Stimulated activated CD8-positive, alpha-beta memory T cell treated with anti-CD3 and anti-CD28 coated beads, Interleukin-15, amount 100 ng/mL, for 4 hours (primary cell): ENCODE data around the gene TMEM263.
A peak's percentile ranks its signal among the peaks of the same experiment; 100 is the strongest.

Source experiments
- DNase-seq, 2 donors: peaks; one replicate each; pipeline ENCODE4 v3.0.0-alpha.2; 2020; ENCODE audit warnings: low read depth in 2 of 2

The TMEM263 gene

DNA sequence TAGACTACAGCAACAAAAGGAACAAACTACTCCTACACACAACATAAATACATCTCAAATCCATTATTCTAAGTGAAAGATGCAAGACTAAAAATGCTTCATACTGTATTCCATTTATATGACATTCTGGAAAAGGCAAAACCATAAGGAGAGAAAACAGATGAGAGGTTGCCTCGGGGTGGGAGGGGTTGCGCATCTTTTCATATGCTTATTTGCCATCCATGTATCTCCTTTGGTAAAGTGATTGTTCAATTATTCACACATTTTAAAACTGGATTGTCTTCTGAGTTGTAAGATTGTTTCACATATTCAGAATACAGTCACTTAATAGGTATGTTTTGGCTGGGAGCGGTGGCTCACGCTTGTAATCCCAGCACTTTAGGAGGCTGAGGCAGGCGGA lies 5.1 kb upstream of the TMEM263 start:
- DNase-seq: no peak

DNA sequence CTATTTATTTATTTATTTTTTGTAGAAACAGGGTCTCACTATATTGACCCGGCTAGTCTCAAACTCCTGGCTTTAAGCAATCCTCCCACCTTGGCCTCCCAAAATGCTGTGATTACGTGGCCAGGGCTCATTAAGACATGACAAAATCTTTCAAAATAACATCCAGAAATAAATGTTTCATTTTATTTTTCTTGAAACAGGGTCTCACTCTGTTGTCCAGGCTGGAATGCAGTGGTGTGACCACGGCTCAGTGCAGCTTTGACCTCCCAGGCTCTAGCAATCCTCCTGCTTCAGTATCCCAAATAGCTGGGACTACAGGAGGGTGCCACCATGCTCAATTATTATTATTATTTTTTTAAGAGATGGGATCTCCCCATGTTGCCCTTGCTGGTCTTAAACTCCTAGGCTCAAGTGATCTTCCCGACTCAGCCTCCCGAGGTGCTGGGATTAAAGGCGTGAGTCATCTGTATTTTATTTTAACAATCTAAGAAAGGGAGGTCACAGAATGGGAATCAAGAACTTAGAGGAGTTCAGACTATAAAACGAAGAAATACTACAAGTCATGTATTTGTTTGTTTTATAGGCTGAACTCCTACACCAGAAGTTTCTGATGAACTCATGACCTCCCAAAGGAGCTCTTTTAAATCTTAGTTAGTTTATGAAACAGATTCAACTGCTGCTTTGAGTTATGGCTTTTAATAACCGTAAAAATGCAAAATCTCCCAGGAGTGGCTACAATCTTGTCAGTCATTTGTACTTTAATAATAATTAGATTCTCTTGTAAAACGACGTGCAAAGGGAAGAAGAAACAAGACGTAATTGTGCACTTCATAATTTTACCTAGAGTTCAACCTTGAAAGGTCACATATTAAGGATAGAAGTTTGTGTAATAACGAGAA lies 2.1 kb upstream of the TMEM263 start:
- no peak for DNase-seq

DNA sequence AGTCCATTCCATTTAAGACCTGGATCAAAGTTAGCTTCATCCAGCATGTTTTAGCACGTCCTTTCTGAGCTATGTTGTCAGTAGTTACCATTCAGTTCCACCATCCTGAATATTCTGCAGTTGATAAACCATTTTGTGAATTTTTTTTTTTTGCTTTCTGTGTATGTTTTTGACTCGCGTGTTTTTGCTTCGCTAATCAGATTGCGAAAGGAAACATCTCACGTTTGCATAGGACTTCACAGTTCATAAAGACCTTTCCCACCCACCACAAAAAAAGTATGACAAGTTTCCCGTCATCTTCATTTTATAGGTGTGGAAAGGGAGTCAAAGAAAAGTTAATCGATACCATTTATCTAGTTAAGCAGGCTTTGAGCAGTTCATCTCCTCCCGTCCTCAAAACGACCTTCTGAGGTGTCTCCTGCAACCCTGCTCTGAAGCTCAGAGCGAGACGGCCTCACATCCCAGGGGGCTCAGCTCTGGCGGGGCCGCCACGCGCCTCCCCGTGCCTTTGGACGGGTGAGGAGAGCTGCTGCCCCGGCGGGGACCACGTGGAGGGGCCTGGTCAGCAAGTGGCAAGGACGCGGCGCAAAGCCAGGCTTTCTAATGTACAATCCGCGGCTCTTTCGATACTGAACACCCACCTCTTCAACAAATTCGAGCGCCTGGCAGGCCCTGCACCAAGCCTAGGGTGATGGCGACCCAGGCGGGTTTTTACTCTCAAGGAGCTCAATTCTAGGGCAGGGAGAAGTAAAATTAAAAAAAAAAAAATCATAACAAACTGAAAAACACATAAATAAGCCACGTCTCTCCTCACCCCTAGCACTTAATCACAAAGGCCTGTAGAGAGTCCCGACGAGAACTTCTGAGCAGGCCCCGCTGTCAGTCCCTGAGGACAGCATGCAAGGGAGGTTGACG lies 988 bp upstream of the TMEM263 start:
- DNase-seq: no peak

DNA sequence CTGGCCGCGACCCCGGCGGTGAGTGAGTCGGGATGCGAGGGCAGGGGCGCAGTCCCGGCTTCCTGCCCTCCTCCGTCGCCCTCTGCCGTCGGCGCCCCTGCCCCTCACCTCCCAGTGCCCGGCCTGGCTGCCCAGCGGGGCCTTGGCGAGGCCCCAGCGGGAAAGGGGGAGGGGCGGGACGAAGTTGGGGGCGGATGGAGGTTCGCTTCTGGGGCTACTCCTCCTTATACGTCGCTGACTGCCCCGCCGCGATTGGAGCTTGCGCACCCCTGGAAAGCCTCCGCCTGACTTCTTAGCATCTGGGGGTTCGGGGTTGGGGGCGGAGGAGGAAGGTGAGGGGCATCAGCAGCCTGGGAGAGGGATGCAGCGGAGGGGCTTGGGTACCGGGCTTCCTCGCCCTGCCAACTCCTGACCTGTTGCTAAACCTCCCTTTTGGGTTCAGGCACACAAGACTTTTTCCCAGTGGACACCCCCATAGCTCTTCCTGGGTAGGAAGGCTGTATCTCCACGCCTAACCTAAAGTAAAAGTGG lies 406 bp downstream of the TMEM263 start:
- peak in 1 of 2 donors; percentile 27 for DNase-seq

DNA sequence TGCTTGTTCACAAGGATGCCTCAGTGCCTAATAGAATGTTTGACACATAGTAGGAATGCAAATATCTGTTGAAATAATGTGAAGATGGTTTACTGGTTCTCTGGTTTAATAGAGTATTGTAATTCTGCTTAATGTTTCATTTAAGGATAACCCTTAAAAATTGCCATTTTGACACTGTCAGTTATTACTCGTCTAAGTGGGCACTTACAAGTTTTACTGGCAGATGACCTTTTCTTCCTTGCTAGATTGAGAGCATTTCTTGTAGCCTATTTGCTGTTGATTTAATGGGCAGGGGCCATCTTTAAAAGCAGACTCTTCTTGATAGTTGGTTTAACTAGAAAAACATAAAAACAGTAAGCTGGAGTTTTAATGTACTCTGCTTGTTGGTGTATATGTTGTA lies 1.9 kb downstream of the TMEM263 start:
- no peak for DNase-seq

DNA sequence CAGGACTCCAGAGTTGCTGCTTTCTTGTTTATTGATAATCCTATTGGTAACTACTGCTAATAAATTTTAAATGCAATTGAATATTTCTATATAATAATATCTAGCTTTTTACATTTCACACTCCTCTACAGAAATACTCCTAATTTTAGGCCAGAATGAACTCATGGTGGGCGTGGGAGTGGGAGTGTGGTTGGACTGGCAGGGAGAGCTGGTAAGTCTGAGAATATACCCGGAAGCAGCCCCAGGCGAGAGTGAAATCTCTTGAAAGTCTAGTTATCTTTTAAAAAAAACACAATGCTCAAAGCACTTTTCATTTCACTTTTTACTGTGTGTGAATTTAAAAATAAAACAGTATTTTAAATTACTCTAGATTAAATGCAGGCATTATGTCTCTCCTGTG lies 4.7 kb downstream of the TMEM263 start:
- DNase-seq: no peak

DNA sequence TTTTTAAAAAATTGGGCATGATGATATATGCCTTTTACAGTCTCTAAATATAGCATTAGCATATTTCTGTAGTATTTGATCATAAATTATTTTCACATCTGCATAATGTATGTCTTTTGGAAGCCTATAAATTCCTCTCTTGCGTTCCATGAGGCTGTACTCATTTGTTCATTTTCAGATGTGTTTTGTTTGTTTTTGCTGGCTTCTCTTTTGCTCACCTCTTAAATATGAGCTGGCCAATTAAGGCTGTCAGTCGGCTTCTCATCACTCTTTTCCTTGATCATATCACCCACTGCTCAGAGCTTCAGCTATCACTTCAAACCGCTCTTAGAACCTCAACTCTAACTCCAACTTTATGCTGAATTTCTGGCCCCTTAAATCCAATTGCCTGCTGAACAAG lies 6.6 kb downstream of the TMEM263 start:
- DNase-seq: no peak

DNA sequence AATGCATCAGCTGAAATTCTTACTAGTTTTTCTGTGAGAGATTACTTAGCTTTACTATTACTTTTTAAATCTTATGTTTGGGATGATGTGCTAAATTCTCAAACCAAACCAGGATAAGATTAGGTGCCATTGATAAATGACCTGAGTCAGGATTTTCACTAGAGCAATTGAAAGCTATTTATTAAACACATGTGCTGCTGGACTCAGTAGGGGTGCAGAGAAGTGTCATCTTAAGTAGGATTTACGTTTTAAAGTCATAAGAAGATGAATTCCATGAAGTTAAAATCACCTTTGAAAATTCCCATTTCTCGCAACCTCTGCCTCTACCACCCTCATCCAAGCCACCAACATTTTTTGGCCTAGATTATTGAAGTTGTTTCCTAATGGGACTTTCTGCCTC lies 8.8 kb downstream of the TMEM263 start:
- no peak for DNase-seq

DNA sequence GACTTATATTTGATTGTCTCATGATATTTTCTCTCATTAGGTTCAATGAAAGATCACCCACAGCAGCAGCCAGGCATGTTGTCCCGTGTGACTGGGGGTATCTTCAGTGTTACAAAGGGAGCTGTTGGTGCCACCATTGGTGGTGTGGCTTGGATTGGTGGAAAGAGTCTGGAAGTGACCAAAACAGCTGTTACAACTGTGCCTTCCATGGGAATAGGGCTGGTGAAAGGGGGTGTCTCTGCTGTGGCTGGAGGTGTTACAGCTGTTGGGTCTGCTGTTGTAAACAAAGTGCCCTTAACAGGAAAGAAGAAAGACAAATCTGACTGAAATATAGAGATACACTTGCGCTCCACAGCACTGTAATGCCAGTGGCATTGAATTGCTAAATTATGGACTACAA lies 15.4 kb downstream of the TMEM263 start:
- DNase-seq: no peak

DNA sequence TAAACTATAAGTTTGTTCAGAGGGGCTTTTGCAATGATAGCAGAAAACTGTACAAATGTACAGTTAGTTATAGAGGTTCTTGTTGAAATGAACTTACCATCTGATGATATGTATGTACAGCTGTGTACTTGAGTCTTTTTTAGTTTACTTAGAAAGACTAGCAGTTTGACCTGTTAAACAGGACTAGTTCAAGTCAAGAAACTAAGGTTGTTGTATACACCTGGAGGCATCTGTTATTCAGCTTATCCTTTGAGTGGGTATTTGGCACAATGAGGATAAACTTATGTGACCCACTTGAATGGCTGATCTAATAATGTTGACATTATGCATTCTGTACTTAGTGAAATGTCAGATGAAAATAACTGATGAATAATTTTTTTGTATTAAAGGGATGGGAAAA lies 17.8 kb downstream of the TMEM263 start:
- no peak for DNase-seq

DNA sequence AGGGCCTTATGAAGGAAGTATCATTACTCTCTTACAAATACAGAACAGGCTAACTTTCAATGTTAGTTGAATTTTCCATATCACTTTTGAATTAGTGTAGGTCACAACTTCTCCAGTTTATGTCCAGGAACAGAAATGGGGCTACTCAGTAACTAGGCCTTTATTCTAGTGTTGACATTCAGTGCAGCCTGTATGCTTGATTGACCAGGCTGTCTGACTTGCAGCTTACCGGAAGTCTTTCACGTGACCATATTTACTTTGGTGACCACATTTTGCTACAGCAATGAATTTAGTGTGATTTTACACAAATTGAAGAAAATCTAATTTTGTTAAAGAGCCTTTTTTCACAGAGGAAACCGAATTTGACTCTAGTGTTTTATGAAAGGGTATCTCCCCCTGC lies 18.8 kb downstream of the TMEM263 start:
- DNase-seq: no peak

DNA sequence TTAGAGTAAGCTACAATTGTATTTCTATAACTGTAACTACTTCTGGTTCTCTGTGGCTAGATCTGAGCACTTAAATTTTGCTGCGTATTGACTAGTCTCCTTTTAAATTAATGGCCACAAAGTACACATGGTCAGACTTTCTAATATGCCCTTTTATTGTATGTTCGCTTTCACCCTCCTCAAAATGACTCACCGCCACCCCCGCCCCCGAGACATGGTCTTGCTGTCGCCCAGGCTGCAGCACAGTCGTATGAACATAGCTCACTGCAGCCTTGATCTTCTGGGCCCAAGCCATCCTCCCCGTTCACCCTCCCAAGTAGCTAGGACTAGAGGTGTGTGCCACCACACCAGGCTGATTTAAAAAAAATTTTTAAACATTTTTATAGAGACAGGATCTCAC lies 19.4 kb downstream of the TMEM263 start:
- DNase-seq: no peak

DNA sequence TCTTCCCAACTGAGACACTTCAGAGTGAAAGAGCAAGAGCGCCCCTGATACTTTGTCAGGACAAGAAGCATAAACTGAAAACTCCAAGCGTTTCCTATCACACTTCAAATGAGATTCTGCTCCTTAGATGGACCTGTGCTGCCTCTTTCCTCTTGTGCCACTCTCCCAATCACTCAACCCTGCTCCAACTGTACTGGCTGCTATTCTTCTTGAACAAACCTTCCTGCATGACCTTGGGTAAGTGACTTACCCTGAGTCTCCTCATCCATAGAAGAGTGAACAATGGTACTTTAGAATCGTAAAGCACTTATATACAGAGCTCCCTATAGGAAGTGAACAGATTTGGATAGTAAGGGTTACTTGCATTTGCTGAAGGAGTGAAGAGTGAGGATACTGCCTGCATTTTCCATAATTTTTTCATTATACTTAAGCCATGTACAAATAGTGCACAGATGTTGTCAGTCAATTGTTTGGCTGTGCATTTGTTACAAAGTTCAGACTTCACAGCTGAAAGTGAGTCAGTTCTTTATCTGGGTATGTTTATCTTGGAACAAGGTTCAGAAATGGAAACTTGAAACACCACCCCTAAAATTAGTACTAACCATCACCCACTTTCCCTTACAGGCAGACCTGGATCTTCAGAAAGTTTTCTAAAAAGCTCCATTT lies 20.4 kb downstream of the TMEM263 start:
- no peak for DNase-seq

DNA sequence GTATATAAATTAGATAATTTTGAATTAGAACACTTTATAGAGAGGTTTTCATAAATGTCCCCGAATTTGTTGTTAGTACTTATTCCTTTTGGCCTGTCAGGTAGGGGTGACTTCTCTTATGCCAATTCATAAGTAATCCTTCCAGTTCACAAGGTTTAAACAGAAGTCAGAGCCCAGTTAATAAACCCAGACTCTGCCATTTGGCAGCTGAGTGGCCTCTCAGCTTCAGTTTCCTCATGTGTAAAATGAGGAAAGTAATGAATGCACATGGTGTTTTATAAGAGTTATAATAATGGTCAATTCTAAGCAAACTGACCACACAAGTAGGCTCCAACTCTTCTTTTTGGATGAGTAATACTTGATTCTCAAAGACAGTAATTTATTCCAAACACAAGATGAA lies 21.0 kb downstream of the TMEM263 start:
- no peak for DNase-seq

DNA sequence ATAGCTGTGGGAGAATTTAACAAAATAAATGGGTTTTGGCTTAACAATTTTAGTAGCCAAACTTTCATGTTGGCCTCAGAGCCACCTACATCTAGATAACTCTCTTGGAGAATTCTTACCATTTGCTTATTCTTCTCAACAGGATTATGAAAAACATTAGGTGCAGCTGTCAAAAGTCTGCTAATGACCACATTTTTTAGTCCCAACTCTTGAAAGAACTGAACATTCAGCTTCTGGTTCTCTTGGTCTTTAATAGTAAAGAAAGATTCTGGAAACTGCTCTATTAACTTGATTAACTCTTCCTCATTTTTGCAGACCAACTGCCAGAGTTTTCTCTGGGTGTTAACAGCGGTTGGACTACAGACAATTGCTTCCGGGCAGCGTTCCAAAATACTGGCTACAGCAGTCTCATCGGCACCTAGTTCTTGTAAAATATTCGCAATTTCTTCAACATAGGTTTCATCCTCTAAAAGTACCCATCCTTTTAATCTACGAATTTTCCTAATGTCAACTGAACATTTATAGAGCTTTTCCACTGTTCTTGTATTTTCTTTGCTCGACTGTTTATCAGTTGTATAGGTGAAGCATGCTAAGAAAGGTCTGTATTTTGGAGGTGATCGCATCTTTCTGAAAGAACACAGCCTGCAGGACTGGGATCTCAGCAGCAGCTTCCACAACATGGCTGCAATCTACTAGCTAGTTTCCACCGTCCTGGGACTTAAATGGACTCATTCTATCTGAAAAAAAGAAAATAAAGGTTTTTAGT lies 22.5 kb downstream of the TMEM263 start:
- DNase-seq: no peak

DNA sequence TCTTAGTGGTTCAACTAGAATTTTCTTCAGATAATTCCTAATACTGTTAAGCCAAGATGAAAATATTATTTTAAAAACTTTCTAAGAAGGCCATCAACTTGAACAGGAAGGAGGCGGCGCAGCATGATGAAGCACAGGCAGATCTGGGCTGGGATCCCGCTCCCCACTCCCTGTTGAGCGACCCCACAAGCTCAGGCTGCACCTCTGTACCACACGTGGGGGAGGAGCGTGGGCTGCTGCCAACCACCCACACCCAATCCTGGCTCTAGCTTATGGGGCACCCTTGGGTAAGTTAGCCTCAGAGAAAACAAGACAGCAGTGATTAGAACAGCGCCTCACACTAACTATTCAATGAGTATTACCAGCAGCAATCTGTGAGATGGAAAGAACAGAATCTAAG lies 25.2 kb downstream of the TMEM263 start:
- DNase-seq: no peak

DNA sequence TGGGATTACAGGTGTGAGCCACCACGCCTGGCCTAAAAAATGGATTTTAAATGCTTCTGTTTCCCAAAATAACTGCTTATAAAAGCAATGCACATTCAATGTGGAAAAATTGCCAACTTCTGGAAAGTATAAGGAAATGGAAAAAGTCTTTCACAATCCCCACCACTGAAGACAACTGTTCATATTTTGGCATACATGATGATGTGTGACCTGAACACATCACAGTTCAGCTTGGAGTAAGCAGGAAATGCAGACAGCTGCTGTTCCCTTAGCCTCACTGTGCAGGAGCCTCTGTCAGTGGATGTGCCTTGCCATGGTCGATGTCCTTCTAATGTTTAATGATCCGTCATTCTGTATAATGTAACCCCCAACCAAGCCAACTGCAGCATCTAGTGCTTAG lies 26.1 kb downstream of the TMEM263 start:
- DNase-seq: no peak

DNA sequence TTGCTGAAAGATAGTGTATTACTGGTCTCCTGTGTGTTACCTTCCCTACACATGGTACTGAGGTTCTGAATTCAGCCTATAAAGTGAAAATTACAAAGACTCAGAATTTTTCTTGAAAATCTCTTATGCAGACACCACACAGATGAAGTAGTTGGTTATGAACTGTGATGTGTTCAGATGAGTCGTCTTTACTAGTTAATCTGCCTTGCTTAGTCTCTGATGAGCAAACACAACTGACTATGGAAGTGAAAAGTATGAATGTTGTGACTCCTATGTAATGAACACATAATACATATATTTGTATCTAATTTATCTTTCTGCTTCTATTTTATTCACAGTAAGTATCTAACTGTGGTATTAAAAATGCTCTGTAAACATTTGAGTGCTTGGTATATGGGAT lies 26.5 kb downstream of the TMEM263 start:
- no peak for DNase-seq

DNA sequence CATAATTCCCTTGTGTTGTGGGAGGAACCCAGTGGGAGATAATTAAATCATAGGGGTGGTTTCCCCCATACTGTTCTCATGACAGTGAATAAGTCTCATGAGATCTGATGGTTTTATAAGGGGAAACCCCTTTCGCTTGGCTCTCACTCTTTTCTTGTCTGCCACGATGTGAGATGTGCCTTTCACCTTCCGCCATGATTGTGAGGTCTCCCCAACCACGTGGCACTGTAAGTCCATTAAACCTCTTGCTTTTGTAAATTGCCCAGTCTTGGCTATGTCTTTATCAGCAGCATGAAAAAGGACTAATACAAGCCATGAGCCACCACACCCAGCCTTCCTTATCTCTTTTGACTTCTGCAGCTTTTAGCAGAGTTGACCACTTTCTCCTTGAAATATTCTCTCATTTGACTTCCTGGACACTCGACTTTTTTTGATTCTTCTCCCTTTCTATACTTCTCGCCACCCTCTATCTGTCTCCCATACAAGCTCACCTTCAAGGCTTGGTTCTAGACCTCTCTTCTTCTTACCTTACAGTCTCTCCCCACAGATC lies 29.0 kb downstream of the TMEM263 start:
- DNase-seq: no peak

DNA sequence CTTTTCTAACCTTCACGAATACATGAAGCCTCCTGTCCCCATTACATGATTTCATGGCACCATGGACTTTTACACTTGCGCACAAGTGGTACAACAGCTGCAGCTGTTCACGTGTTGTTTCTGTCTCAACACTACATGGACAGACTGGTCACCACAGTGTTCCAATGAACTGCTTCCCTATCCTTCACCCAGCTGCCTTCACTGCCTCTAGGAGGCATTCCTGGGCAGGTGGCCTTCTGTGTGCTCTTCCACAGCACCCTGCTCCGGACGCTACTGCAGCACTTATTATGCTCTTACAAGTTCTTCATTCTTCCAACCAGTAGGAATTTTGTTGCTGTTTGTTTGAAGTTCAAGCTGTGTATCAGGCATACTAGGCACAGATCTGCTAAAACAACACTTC lies 29.8 kb downstream of the TMEM263 start:
- no peak for DNase-seq

DNA sequence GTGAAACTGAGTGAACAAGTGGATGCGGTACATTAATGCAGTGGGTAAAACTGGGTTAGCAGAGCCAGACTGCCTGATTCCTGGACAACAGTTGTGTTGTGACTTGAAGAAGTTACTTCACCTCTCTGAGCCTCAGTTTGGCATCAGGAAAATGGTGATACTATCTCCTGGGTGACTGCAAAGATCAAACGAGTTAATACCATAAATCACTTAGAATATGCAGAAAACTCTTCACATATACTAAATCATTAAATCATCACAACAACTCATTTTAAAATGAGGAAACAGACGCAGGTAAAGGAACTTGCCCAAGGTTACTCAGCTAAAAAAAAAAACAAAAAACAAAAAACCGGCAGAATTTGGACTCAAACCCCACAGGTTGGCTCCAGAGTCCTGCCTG lies 30.4 kb downstream of the TMEM263 start:
- DNase-seq: no peak
